GM06990 (cell line): ENCODE measurements around the gene IGHMBP2.

Source experiments
- DNase-seq: peaks from one replicate; pipeline ENCODE4 v3.0.0-alpha.2; 2011; ENCODE audit not compliant: insufficient read length; ENCODE audit errors: extremely low read depth
- H3K27me3 ChIP-seq: replicated peaks from 2 replicates; pipeline ENCODE4 v1.6.0; 2011; ENCODE audit warnings: low read length; ENCODE audit not compliant: control insufficient read depth, insufficient read depth
- H3K36me3 ChIP-seq: 2 replicates; pipeline ENCODE4 v1.5.1; 2011; ENCODE audit warnings: low read length; ENCODE audit not compliant: control insufficient read depth, insufficient read depth
- H3K4me3 ChIP-seq: replicated peaks from 2 replicates; pipeline ENCODE4 v1.5.1; 2011; ENCODE audit warnings: low read depth, mild to moderate bottlenecking, control low read depth, low read length
- CTCF ChIP-seq: IDR thresholded peaks from 2 replicates; pipeline ENCODE4 v1.5.1; 2011; ENCODE audit warnings: low read length, control low read depth, mild to moderate bottlenecking, inconsistent platforms; ENCODE audit not compliant: insufficient read depth, poor library complexity, severe bottlenecking

IGHMBP2 gene

DNA sequence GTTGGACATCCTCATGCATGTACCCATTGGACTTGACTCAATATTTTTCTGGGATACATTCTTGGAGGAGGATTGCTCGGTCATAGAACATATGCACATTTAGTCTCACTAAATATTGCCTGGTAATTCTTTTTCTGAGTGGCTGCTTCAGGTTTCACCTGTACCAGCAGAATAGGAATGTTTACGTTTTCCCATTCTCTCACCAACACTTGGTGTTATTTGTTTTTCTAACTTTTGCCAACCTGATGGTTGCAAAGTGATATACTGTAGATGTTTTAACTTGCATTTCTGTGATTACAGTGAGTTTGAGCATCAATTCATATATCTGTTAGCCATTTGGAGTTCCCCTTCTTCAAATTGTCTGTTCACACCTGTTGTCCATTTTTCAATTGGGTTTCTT, 78.4 kb downstream of the IGHMBP2 start:
- no peaks in the 10 kb centered on the region; the same call in 1 of the 2 replicates for H3K27me3 ChIP-seq
- no peak for DNase-seq
- H3K4me3 ChIP-seq: no peak overlapping the region
- no peak for TF ChIP-seq CTCF
- no peaks in the 10 kb centered on the region for H3K36me3 ChIP-seq

DNA sequence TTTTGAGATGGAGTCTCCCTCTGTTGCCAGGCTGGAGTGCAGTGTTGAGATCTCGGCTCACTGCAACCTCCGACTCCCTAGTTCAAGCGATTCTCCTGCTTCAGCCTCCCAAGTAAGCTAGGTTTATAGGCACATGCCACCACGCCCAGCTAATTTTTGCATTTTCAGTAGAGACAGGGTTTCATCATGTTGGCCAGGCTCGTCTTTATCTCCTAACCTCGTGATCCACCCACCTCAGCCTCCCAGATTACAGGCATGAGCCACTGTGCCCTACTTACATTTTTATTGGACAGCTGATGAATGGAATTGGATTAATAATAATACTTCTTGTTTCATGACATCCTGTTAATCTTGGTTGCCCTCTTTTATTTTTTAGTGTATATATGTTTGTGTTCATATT, 80.1 kb downstream of the IGHMBP2 start:
- H3K27me3 ChIP-seq: no peaks in the 10 kb centered on the region; the same call in 1 of the 2 replicates
- DNase-seq: no peak
- H3K36me3 ChIP-seq: no peaks in the 10 kb centered on the region
- H3K4me3 ChIP-seq: no peak overlapping the region
- TF ChIP-seq CTCF: no peak

- Histone ChIP-seq H3K4me3 (no peak overlapping the region), H3K36me3 (no peaks in the 10 kb centered on the region), H3K27me3 (peaks cover 1% of the 10 kb centered on the region; the same call in 1 of the 2 replicates)
- no peak for DNase-seq
- TF ChIP-seq CTCF: no peak
Observed at GRCh38 chr11:68987211-68987610, 83.5 kb downstream of the IGHMBP2 start.

- no peak for TF ChIP-seq CTCF
- DNase-seq: no peak
- Histone ChIP-seq H3K36me3 (no peaks in the 10 kb centered on the region), H3K4me3 (no peak overlapping the region), H3K27me3 (peaks cover 1% of the 10 kb centered on the region; the same call in 1 of the 2 replicates)
Observed at GRCh38 chr11:68988491-68988890, 84.8 kb downstream of the IGHMBP2 start.
